Activated CD4-positive, alpha-beta T cell treated with anti-CD3 and anti-CD28 coated beads, Interleukin-2, Interleukin-6, amounts not matched to agents 100 ng/mL and 50 ng/mL, durations not matched to agents 16 hours and 8 hours (primary cell): ENCODE results near the gene S1PR4.

Source experiments
- DNase-seq: peaks from one replicate; pipeline ENCODE4 v3.0.0-alpha.2; 2020

The S1PR4 gene

DNA sequence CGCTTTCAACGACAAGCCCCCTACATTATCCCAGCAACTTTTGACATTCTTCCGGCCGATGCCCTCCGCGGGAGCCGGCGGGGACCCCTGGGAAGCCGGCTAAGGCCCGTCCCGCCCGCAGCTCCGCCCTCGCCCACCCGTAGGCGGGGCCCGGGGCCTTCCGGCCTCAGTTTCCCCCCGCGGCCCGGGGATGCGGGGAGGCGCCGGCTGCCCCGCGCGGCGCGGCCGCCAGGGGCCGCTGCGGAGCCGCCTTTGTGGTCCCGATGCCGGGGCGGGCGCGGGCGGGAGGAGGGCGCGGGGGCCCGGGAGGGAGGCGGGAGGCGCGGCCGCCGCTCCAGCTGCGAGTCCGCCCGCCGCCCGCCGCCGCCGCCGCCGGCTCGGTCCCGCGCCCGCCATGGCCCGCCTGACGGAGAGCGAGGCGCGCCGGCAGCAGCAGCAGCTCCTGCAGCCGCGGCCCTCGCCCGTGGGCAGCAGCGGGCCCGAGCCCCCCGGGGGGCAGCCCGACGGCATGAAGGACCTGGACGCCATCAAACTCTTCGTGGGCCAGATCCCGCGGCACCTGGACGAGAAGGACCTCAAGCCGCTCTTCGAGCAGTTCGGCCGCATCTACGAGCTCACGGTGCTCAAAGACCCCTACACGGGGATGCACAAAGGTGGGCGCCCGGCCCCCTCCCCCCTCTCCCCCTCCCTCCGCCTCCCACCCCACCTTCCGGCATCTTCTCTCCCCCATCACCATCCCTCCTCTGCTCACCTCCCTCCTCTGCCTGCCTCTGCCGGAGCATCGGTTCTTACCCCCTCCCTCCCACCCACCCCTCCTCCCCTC is 46.0 kb downstream of the S1PR4 start, which contains the start of gene CELF5:
Gene CELF5, plus strand, starts transcription at position 316 of the 823 bp plus-strand sequence. Its CDS starts 79 bp downstream, at position 395.
- DNase-seq: peak; percentile 59

DNA sequence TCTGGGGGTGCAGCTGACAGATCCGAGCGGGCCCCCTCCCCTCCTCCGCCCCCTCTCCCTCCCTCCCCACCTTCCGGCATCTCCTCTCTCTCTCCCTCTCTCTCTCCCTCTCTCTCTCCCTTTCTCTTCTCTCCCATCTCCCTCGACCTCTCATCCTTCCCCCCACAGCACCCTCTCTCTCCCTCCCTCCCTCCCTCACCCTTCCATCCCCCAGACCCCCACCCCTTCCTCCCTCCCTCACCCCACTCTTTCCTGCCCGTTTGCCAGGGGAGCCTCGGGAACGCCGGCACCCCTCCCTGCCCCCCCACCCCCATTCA is 46.6 kb downstream of the S1PR4 start:
- DNase-seq: no peak

DNA sequence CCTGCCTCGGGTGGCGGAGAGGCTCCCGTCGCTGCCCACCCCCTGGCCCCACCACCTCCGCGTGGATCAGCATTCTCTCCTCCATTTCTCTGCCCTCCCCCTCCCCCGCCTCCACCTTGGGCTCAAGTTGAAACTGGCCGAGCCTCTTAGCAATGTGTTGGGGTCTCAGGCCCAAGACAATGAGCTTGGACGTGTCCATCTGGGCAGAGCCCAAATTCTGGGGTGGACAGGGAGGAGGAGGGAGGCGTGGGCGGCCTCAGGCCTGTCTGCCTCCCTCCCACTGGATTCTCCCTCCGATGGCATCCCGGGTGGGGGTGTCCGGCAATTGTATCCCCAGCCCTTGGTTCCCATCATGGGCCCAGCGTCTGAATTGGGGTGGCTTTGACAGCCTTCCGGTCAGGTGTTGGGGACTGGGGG is 47.1 kb downstream of the S1PR4 start:
- no peak for DNase-seq

DNA sequence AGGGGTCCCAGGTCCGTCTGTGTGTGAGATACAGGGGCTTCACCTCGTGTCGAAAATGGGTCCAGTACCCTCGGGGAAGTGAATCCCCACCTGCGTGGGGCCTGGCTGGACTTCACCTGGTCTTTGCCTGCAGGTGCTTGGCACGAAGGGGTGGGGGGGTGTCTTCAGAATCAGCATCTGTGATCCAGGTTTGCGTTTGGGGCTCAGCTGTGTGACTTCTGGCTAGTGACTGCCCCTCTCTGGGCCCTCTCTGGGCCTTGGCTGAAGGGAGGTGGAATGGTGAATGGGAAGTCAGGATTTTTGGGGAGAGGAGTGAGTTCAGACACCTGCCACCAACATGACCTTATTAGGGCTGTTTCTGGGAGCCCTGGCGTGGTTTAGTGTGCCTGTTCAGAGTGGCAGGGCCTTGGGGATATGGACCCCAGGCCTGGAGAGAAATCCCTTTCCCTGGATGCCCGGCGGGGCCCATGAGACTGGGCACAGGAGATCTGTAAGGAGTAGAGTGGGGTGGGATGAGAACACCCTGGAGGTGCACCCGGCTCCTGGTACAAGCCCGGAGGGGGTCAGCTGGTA is 48.6 kb downstream of the S1PR4 start:
- no peak for DNase-seq

DNA sequence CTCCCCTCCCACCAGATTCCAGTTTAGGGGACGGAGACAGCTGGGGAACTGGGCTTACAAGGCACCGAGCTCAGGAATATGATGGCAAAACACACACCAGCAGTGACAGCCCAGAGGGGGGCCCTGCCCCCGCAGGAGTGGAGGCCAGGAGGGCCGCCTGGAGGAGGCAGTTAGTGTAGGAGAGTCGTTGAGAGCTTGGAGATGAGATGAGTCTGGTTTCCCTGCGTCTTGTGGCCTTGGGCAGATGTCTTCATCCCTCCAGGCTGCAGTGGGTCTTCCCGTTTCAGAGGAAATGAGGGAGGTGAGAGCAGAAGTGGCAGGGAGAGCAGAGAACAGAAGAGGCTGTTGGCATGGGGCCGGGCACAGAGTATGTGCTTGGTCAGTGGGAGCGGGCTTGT is 50.8 kb downstream of the S1PR4 start:
- DNase-seq: no peak
